SK-N-SH treated with all-trans-retinoic acid at 6 μM for 48 hours (cell line): ENCODE data around the gene MED9.
A peak's percentile ranks its signal among the peaks of the same experiment; 100 is the strongest.

ENCODE experiments used
- ATAC-seq: fragments of 200-7000 bp; cut with Tn5 transposase; 3 replicates; pipeline ENCODE4 v1.9.1; 2020; ENCODE audit warnings: mild to moderate bottlenecking, moderate library complexity
- ARNTL ChIP-seq: fragments of 450-650 bp; formaldehyde crosslinking; IDR thresholded peaks from 2 replicates; pipeline ENCODE4 v1.5.0; 2020; ENCODE audit warnings: low read depth, mild to moderate bottlenecking, moderate library complexity, borderline replicate concordance
- BACH2 ChIP-seq: fragments of 250-450 bp; sonication (Bioruptor Pico); IDR thresholded peaks from 2 replicates; pipeline ENCODE4 v1.9.0; 2021; ENCODE audit warnings: mild to moderate bottlenecking, borderline replicate concordance
- CREB5 ChIP-seq: fragments of 250-450 bp; sonication (Bioruptor Pico); IDR thresholded peaks from 2 replicates; pipeline ENCODE4 v1.5.1; 2020; ENCODE audit warnings: low read depth, mild to moderate bottlenecking, moderate library complexity
- CSDC2 ChIP-seq: fragments of 250-450 bp; sonication (Bioruptor Pico); IDR thresholded peaks from 2 replicates; pipeline ENCODE4 v1.5.0; 2020; ENCODE audit warnings: mild to moderate bottlenecking, moderate library complexity
- CSRNP3 ChIP-seq: fragments of 250-450 bp; sonication (Bioruptor Pico); IDR thresholded peaks from 2 replicates; pipeline ENCODE4 v1.5.1; 2021; ENCODE audit warnings: mild to moderate bottlenecking, moderate library complexity
- ESRRG ChIP-seq: fragments of 250-450 bp; sonication (Bioruptor Pico); IDR thresholded peaks from 2 replicates; pipeline ENCODE4 v1.6.1; 2021; ENCODE audit warnings: mild to moderate bottlenecking
- GLIS3 ChIP-seq: fragments of 250-450 bp; sonication (Bioruptor Pico); IDR thresholded peaks from 2 replicates; pipeline ENCODE4 v1.5.0; 2020; ENCODE audit warnings: mild to moderate bottlenecking, moderate library complexity
- ISL1 ChIP-seq: fragments of 250-450 bp; sonication (Bioruptor Pico); IDR thresholded peaks from 2 replicates; pipeline ENCODE4 v2.1.2; 2022; ENCODE audit warnings: mild to moderate bottlenecking, moderate library complexity
- PATZ1 ChIP-seq: fragments of 250-450 bp; sonication (Bioruptor Pico); IDR thresholded peaks from 2 replicates; pipeline ENCODE4 v1.8.0; 2020; ENCODE audit warnings: mild to moderate bottlenecking, moderate library complexity, borderline replicate concordance
- PPARA ChIP-seq: fragments of 250-450 bp; sonication (Bioruptor Pico); IDR thresholded peaks from 2 replicates; pipeline ENCODE4 v1.5.0; 2020; ENCODE audit warnings: mild to moderate bottlenecking, borderline replicate concordance
- RARB ChIP-seq: fragments of 250-450 bp; sonication (Bioruptor Pico); IDR thresholded peaks from 2 replicates; pipeline ENCODE4 v1.8.0; 2021; ENCODE audit warnings: mild to moderate bottlenecking, moderate library complexity
- SNAI2 ChIP-seq: fragments of 250-450 bp; sonication (Bioruptor Pico); IDR thresholded peaks from 2 replicates; pipeline ENCODE4 v1.5.0; 2020; ENCODE audit warnings: mild to moderate bottlenecking, moderate library complexity
- TCF4 ChIP-seq: fragments of 250-450 bp; sonication (Bioruptor Pico); IDR thresholded peaks from 2 replicates; pipeline ENCODE4 v1.8.0; 2021; ENCODE audit warnings: mild to moderate bottlenecking, moderate library complexity, borderline replicate concordance
- TOX ChIP-seq: fragments of 250-450 bp; sonication (Bioruptor Pico); IDR thresholded peaks from 2 replicates; pipeline ENCODE4 v1.8.0; 2021; ENCODE audit warnings: mild to moderate bottlenecking, moderate library complexity, borderline replicate concordance
- TSHZ2 ChIP-seq: fragments of 250-450 bp; sonication (Bioruptor Pico); IDR thresholded peaks from 2 replicates; pipeline ENCODE4 v1.5.0; 2020; ENCODE audit warnings: mild to moderate bottlenecking, moderate library complexity
- ZC3H10 ChIP-seq: fragments of 250-450 bp; sonication (Bioruptor Pico); IDR thresholded peaks from 2 replicates; pipeline ENCODE4 v1.5.1; 2021; ENCODE audit warnings: mild to moderate bottlenecking, moderate library complexity
- ZFP3 ChIP-seq: fragments of 250-450 bp; sonication (Bioruptor Pico); IDR thresholded peaks from 2 replicates; pipeline ENCODE4 v1.5.0; 2020; ENCODE audit warnings: mild to moderate bottlenecking, moderate library complexity
- ZFP30 ChIP-seq: fragments of 450-650 bp; formaldehyde crosslinking; IDR thresholded peaks from 2 replicates; pipeline ENCODE4 v1.5.0; 2022; ENCODE audit warnings: mild to moderate bottlenecking, moderate library complexity
- ZNF565 ChIP-seq: fragments of 450-650 bp; formaldehyde crosslinking; conservative IDR thresholded peaks from 2 replicates; pipeline ENCODE4 v1.5.0; 2020; ENCODE audit warnings: low read depth, mild to moderate bottlenecking, moderate library complexity
- ZNF70 ChIP-seq: fragments of 450-650 bp; formaldehyde crosslinking; IDR thresholded peaks from 2 replicates; pipeline ENCODE4 v1.5.0; 2020; ENCODE audit warnings: mild to moderate bottlenecking, moderate library complexity
- ZNF8 ChIP-seq: fragments of 450-650 bp; formaldehyde crosslinking; IDR thresholded peaks from 2 replicates; pipeline ENCODE4 v1.5.0; 2020; ENCODE audit warnings: mild to moderate bottlenecking, moderate library complexity

MED9 gene

GRCh38 chr17:17437893-17438292 is 38.9 kb upstream of the MED9 start:
- no peak for ATAC-seq
- no peak for TF ChIP-seq ZFP30 (CRISPR knock-in tag)
- no peak for TF ChIP-seq ZNF565 (CRISPR knock-in tag)
- no peak for TF ChIP-seq CREB5 (CRISPR knock-in tag)
- no peak for TF ChIP-seq ISL1
- TF ChIP-seq SNAI2 (CRISPR knock-in tag): no peak
- TF ChIP-seq GLIS3 (CRISPR knock-in tag): no peak
- TF ChIP-seq ZC3H10: no peak
- TF ChIP-seq RARB: no peak
- TF ChIP-seq ESRRG (CRISPR knock-in tag): no peak
- no peak for TF ChIP-seq CSRNP3 (CRISPR knock-in tag)
- no peak for TF ChIP-seq TOX (CRISPR knock-in tag)
- no peak for TF ChIP-seq ZNF8
- TF ChIP-seq BACH2: no peak
- no peak for TF ChIP-seq PATZ1 (CRISPR knock-in tag)
- TF ChIP-seq ZFP3: no peak
- no peak for TF ChIP-seq PPARA (CRISPR knock-in tag)
- TF ChIP-seq TSHZ2 (CRISPR knock-in tag): no peak
- no peak for TF ChIP-seq ZNF70
- no peak for TF ChIP-seq CSDC2 (CRISPR knock-in tag)

- ATAC-seq: peak; percentile 75
- TF ChIP-seq TOX (CRISPR knock-in tag) (no peak), TCF4 (CRISPR knock-in tag) (no peak), PATZ1 (CRISPR knock-in tag) (no peak), ARNTL (CRISPR knock-in tag) (no peak), ZNF70 (no peak)
These were observed 36.6 kb upstream of the MED9 start for GRCh38 chr17:17440010-17440843.
